ENCODE data around the gene AKAP12.
"Not testable (repeated sequence)": the region's sequence is repeated elsewhere in the genome, so short reads cannot be mapped to it uniquely, and the experiment has no call there.

AKAP12 gene

DNA sequence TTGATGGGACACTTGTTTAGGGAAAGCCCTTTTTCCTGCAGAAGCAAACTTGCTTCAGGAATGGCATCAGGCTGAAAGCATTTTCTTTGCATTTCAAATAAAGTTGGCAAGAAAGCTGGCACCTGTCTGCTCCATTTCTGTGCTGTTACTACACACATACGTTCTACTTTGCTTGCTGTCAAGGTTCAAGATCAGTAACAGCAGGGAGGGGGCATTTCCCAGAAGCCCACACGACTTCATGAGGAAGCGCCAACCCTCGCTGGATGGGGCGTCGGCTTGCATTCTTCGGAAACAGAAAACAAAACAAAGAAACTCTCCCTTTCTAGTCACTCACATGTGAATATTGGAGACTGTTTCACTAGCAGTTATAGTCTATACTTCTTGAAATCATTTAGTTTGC, 46.4 kb downstream of the AKAP12 start:
- no peak for FAIRE-seq

DNA sequence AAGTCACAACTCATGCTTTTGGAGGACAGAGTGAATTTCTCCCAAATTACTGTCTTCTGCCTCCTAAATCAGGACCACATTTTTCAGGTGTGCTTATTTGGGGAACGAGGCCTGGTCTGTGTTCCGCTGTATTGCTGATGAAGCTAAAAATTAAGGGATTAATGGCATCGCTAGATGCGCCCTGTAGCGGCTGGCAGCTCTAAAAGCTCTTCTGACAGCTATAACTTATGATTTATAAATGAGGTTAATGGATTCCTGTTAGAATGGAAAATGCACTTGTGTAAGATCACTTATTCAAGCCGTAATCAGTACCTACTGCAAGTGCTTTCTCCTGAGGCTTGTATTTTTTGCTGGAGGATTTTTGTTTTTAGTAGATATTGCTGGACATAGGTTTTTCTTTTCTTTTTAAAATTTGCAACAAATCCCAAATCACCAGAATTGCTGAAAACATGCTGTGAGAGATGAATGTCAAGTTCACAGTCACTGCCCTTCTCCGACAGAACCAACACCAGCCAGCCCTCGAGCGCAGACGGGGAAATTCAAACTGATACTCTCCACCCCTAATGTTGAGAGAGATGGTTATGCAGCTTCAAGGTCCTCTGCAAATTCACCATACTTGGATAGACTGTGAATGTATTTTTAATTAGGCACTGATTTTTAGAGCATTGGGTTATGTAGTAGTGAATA, 49.1 kb downstream of the AKAP12 start:
- FAIRE-seq: no peak

DNA sequence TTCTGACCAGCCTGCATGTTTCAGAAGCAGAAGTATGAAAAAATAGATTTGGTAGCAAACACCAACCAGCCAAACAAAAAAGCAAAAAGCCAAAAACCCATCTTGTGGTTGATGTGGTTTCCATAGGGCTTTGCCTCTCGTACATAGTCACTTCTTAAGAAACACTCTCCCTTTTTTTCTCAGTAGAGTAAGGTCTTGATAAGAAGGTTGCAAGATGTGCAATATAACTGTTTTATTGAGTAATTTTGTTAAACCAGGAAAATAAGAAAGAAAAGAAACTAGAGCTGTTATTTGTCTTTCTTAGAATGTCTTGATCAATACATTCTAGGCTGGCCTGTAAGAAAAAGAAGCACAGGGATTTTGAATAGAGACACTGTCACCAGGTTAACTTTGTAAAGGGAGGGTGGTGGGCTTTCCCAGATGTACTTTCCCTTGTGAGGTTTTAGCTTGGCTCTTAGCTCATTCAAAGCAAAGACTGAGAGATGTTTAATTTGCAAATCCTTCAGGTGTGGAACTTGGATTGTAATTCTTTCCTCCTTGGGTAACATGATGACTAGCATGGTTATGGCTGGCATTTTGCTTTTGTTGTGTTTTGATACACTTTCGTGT, 49.7 kb downstream of the AKAP12 start:
- FAIRE-seq: no peak

- FAIRE-seq: no peak
These were observed 51.3 kb downstream of the AKAP12 start for GRCh38 chr6:151290877-151291721.

- no peak for FAIRE-seq
These were observed 51.9 kb downstream of the AKAP12 start for GRCh38 chr6:151291722-151292059.

DNA sequence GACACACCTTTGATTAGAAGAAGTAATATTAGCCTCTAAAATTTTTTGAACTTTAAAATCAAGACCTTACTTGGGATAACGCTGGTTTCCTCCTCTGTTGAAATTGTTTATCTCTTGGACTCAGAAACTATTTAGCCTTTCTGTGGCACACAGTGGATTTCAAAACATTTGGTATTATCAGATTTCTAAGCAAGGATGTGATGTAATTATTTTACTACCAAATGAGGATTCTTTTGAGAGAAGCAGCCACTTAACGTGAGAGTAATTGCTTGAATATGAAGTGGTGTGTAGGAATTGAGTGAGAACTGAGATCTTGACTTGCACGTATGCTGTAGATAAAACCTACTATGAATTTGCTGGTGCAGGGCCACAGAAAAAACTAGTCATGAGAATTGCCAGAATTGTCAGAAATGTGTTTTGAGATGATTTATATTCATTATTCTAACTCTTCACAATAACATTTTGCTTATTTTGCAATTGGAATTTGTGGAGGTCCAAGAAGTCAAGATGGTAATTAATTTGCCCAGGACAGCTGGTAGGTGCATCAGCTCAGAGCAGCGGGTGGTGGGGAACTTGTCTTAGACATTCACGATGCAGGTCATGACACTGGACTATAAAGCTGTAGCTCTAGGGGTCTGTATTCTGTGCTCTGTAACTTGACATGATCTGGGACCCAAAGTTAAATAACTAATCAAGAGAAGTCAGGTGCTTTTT, 53.4 kb downstream of the AKAP12 start:
- no peak for FAIRE-seq

DNA sequence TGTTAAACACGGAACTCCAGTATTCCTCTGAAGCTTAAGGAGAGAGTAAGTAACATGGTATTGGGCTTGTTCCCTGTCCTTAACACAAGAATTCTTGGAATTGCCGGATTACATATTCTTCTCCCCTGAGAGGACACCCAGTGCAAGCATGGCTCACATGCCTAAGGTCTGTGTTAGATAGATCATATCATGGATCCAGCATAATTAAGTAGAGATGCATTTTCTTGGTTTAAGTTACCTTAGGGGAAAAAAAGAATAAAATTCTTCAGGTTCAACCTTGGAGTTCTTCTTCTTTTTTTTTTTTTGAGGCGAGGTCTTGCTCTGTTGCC, 53.9 kb downstream of the AKAP12 start:
- no peak for FAIRE-seq

DNA sequence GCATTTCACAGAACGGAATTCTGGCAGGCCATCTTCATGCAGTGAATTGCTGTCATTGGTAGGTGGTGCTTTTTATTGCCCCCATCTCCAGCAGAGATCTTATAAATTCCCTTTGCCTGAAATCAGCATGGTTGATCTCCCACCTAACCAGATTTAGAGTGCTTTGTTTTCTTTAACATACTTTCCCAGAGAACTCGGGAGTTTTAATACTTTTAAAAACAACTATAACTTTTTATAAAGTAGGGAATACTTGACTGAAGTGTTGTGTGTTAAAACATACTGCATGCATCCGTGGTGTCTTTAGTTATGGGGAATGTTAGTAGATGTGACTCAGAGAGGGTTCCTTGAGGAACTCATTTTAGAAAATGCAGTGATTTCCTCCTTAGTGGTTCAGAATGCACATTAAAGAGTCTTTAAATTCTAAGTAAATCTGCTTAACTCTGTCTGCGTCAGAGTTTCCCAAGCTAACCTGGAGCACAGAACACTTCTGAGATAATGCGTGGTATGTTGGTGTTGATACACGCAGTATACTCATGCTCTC, 54.9 kb downstream of the AKAP12 start:
- peak; percentile 85 for FAIRE-seq

- FAIRE-seq: no peak
These were observed 58.1 kb downstream of the AKAP12 start for GRCh38 chr6:151297886-151298285.

GRCh38 chr6:151299011-151299410, 59.2 kb downstream of the AKAP12 start:
- FAIRE-seq: no peak

DNA sequence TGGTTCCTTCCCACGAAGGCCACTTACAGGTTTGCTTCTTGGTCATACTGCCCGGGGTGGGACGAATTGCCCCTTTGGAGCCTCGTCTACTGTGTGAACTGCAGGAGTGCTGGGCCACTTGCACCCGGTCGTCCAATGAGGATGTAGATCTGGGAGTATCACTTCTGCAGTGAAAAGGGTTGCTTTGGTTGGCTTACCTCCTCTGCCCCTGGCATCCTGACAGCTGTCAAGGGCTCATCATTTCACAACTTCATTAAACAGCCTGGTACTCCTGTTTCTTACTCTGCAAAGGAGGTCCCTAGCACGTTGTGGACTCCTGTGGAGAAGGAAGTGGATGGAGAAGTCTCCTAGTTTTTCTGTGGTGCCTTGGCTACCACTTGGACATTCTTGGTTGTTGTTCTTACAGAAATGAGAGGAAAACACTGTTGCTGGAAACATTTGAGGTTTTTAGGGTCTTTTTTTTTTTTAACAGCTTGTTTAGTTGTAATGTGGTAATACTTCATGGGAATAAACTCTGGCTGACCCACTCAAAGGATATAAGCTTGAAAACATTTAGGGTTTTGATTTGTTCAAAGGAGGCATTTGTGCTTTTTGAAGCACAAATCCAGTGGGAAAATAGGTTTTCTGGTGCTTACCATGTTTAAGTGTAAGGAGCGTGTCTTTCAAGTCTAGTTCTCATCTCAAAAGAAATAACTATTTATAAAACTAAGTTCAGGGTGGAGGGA, 60.7 kb downstream of the AKAP12 start:
- no peak for FAIRE-seq

- no peak for FAIRE-seq
These were observed 61.8 kb downstream of the AKAP12 start for GRCh38 chr6:151301547-151301946.

GRCh38 chr6:151303231-151303630, 63.5 kb downstream of the AKAP12 start:
- FAIRE-seq: no peak

DNA sequence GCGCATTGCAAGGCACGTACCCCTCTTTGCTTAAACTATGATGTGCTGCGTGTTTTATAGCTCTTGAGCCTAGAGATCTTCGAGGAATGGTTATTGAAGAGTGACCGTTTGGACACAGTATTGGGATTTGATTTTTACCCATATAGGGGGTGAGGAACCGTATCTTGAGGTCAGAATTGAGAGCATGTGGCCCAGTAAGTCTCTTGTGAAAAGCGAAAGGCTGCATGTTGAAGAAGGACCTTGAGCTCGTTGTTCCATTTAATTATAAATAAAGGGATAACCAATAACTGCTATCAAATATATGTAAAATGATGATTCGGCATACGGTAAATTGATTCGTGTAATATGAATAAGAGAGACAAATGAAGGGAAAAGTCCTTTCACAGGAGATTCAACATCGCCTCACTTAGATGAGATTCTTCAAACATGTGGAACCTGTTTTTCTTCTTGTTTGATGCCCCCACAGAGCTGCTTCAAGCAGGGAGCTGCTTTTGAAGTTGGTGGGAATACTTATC, 66.6 kb downstream of the AKAP12 start:
- no peak for FAIRE-seq

DNA sequence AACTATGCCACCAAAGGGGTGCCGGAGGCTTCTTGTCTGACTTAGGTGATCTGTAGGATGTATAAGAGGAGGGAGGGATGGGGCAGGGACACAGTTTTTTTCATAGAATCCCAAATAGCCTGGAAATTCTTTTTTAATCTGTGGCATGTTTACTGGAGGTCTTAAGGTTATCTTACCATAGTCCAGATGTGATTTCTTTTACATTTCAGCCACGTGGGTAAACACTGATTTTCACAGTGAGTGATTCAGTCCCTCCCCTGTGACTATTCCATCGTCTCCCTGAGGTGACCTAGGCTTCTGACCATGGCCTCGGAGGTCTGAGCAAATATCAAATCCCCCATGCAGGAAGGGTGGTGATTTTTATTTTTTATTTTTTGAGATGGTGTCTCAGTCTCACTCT, 67.7 kb downstream of the AKAP12 start:
- no peak for FAIRE-seq

DNA sequence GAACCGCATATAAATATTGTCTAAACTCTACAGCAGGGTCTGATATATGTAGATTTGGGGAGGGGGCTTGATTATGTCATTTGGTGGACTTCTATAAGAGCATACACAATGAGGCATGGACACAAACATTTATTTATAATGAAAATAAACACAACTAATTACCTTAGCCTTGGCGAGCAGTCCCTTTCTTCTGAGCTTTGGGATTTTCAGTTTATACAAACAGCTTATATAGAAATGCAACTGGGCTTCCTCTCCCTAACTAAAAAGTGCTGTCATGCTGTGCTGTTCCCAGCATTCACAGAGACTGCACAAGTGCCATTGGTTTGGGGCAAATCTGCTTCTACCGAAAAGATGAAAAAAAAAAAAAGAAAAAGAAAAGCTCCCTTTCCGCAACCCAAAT, 69.9 kb downstream of the AKAP12 start:
- no peak for FAIRE-seq

GRCh38 chr6:151310279-151310678, 70.5 kb downstream of the AKAP12 start:
- no peak for FAIRE-seq

DNA sequence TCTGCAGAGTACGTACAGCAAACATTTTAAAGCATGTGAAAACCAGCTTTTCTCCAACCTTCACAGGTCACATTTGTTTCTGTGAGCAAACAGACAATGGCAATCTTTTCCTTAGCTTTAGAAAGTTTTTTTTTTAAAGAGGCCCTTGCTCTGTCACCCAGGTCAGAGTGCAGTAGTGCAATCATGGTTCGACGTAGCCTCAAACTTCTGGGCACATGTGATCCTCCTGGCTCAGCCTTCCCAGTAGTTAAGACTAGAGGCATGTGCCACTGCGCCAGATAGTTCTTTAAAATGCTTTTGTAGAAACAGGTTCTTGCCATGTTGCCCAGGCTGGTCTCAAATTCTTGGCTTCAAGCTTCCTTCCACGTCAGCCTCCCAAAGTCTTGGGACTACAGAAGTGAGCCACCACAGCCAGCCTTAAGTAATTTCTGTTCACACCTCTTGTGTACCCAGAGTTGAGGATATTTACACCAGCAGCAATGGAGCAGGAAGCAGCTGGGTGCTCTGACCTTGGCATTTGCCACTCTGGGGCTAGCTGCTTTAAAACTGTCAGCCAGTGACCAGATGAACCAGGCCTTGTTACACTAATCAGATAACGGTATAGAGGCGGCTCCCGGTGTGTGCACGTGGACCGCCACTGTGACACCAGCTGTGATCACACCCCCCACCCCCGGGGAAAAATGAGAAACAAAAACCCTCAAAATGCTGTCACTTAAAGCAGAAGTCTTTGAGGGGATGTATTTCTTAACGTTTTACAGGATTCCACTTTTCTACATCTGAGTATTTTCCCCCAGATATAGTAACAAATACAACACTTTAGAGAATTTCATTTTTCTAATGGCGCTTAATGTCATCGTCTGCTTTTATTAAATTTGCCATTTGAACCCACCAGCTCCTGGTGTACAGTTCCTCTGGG, 71.3 kb downstream of the AKAP12 start:
- FAIRE-seq: no peak

GRCh38 chr6:151313066-151313491, 73.3 kb downstream of the AKAP12 start:
- no peak for FAIRE-seq

DNA sequence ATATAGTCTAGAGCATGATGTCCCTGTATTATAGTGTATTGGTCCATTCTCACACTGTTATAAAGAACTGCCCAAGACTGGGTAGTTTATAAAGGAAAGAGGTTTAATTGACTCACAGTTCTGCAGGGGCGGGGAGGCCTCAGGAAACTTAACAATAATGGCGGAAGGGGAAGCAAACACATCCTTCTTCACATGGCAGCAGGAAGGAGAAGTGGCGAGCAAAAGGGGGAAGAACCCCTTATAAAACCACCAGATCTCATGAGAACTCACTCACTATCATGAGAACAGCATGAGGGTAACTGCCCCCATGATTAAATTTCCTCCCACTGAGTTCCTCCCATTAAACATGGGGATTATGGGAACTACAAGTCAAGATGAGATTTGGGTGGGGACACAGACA, 75.9 kb downstream of the AKAP12 start:
- not testable (repeated sequence) for FAIRE-seq
